Stomach smooth muscle (tissue), 2 donors: ENCODE measurements around the gene VASP.

ENCODE experiments used
- H3K27ac ChIP-seq: one replicate; pipeline ENCODE4 v1.7.0; 2013; ENCODE audit warnings: mild to moderate bottlenecking, low read length, inconsistent platforms
- H3K27me3 ChIP-seq, 2 donors: one replicate each; pipeline ENCODE4 v1.7.0; 2013; ENCODE audit warnings: low read length in 2 of 2; ENCODE audit not compliant: insufficient read depth in 2 of 2, control insufficient read depth in 1 of 2
- H3K36me3 ChIP-seq, 2 donors: one replicate each; pipeline ENCODE4 v1.7.0; 2013; ENCODE audit warnings: low read length in 2 of 2; ENCODE audit not compliant: control insufficient read depth in 2 of 2, insufficient read depth in 2 of 2
- H3K4me1 ChIP-seq: one replicate; pipeline ENCODE4 v1.7.0; 2013; ENCODE audit warnings: low read length; ENCODE audit not compliant: control insufficient read depth, insufficient read depth
- H3K4me3 ChIP-seq, 2 donors: one replicate each; pipeline ENCODE4 v1.7.0; 2013; ENCODE audit warnings: low read length in 2 of 2
- H3K9ac ChIP-seq, 2 donors: one replicate each; pipeline ENCODE4 v1.7.0; 2013; ENCODE audit warnings: low read length in 2 of 2, mild to moderate bottlenecking in 1 of 2
- H3K9me3 ChIP-seq, 2 donors: one replicate each; pipeline ENCODE4 v1.7.0; 2013; ENCODE audit warnings: low read length in 2 of 2; ENCODE audit not compliant: control insufficient read depth in 2 of 2
- donor health status: healthy.
- donor health status: Pancreatic carcinoma.

The VASP gene

GRCh38 chr19:45474606-45475521, 32.4 kb upstream of the VASP start:
- Histone ChIP-seq H3K36me3 (peaks cover 0 to 24% of the 10 kb centered on the region in 2 donors), H3K4me3 (no peak overlapping the region), H3K9ac (no peak overlapping the region), H3K27me3 (no peaks in the 10 kb centered on the region), H3K9me3 (no peaks in the 10 kb centered on the region), H3K4me1 (peaks cover 22% of the 10 kb centered on the region), H3K27ac (no peak overlapping the region)

GRCh38 chr19:45475537-45476291, 31.6 kb upstream of the VASP start:
- Histone ChIP-seq H3K27me3 (no peaks in the 10 kb centered on the region), H3K4me3 (no peak overlapping the region), H3K27ac (no peak overlapping the region), H3K9me3 (no peaks in the 10 kb centered on the region), H3K36me3 (peaks cover 0 to 19% of the 10 kb centered on the region in 2 donors), H3K9ac (no peak overlapping the region), H3K4me1 (peaks cover 14% of the 10 kb centered on the region)

DNA sequence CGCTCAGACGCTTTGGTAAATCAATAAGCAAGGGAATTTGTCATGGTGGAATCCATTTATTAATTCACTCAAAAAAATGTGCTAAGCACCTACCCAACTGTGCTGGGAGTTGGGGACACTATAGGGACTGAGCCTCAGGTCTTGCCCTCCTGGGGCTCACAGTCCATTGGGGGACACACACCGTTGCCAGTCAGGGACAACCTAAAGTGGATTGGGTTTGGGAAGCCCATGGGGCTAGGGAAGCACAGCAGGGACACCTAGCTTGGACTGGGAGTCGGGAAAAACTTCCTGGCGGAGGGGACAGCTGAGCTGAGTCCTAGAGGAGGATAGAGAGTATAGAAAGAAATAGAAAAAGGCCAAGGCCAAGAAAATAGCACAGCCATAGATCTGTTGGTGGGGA, 31.0 kb upstream of the VASP start:
- no peaks in the 10 kb centered on the region for H3K9me3 ChIP-seq
- no peak overlapping the region for H3K27ac ChIP-seq
- no peak overlapping the region for H3K4me3 ChIP-seq
- no peaks in the 10 kb centered on the region for H3K27me3 ChIP-seq
- peaks cover 12% of the 10 kb centered on the region for H3K4me1 ChIP-seq
- no peak overlapping the region for H3K9ac ChIP-seq
- peaks cover 0 to 15% of the 10 kb centered on the region in 2 donors for H3K36me3 ChIP-seq

- no peaks in the 10 kb centered on the region for H3K27me3 ChIP-seq
- H3K9ac ChIP-seq = no peak overlapping the region
- peaks cover 12% of the 10 kb centered on the region for H3K4me1 ChIP-seq
- no peak overlapping the region for H3K27ac ChIP-seq
- H3K36me3 ChIP-seq = peaks cover 0 to 7% of the 10 kb centered on the region in 2 donors
- H3K4me3 ChIP-seq = no peak overlapping the region
- no peaks in the 10 kb centered on the region for H3K9me3 ChIP-seq
Observed at GRCh38 chr19:45477186-45477585, 30.1 kb upstream of the VASP start.

GRCh38 chr19:45477713-45478453, 29.4 kb upstream of the VASP start:
- peak overlapping the region; percentile 55 to 96 for H3K9ac ChIP-seq
- H3K9me3 ChIP-seq = no peaks in the 10 kb centered on the region
- H3K27ac ChIP-seq = peak overlapping the region; percentile 98

DNA sequence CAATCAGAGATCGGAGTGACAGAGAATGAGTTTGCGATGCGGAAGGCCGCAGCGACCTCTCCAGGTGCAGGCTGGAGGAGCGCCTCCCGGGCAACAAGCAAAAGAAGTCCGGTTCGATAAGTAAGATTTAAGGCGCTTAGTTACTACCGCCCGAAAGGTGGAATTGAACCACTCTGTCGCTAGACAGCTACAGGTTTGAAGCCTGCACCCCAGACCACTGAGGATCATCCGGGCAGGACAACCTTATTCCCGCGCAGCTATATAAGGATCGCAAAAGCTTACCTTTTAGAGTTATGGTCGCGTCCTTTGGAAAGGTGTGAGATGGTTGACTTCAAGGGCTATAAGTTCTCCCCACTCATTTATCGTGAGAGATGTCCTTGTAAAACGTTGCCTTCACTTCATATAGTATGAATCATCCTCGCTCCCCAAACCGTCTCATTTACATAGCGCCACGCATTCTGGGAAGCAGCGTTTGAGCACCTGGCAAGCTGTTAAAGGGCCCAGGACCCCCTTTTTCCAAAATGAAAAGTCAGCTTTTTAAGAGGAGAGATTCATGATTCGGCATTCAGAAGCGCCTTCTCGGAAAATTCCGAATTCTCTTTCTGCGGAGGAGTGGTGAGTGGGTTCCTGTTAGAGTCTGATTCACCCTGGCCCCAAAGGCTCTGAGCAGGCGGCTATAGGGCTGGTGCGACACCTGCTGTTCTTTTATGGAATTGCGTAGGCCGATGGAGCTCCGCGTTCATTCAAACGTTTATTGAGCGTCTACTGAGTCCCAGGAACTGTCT, 28.6 kb upstream of the VASP start:
- Histone ChIP-seq H3K9me3 (no peaks in the 10 kb centered on the region), H3K27me3 (no peaks in the 10 kb centered on the region), H3K27ac (peak overlapping the region; percentile 98), H3K9ac (peak overlapping the region; percentile 96 to 99), H3K4me1 (peaks cover 9% of the 10 kb centered on the region), H3K4me3 (peak overlapping the region; percentile 84 to 85), H3K36me3 (no peaks in the 10 kb centered on the region)

More at GRCh38 chr19:45477713-45478453, 29.4 kb upstream of the VASP start:
- peak overlapping the region; percentile 84 to 85 for H3K4me3 ChIP-seq
- peaks cover 10% of the 10 kb centered on the region for H3K4me1 ChIP-seq
- no peaks in the 10 kb centered on the region for H3K27me3 ChIP-seq
- H3K36me3 ChIP-seq = peaks cover 0 to 2% of the 10 kb centered on the region in 2 donors

GRCh38 chr19:45483033-45483432, 24.2 kb upstream of the VASP start:
- Histone ChIP-seq H3K9ac (no peak overlapping the region), H3K36me3 (no peaks in the 10 kb centered on the region), H3K4me3 (no peak overlapping the region), H3K4me1 (peaks cover 3% of the 10 kb centered on the region), H3K9me3 (no peaks in the 10 kb centered on the region), H3K27ac (no peak overlapping the region), H3K27me3 (no peaks in the 10 kb centered on the region)

- H3K36me3 ChIP-seq = no peaks in the 10 kb centered on the region
- no peak overlapping the region for H3K9ac ChIP-seq
- H3K4me1 ChIP-seq = no peaks in the 10 kb centered on the region
- no peak overlapping the region for H3K27ac ChIP-seq
- H3K9me3 ChIP-seq = no peaks in the 10 kb centered on the region
- no peak overlapping the region for H3K4me3 ChIP-seq
- H3K27me3 ChIP-seq = no peaks in the 10 kb centered on the region
Observed at GRCh38 chr19:45484273-45484945, 22.9 kb upstream of the VASP start.

- Histone ChIP-seq H3K27ac (peak overlapping the region; percentile 60), H3K9me3 (no peaks in the 10 kb centered on the region), H3K9ac (peak overlapping the region; percentile 44 to 55), H3K4me1 (no peaks in the 10 kb centered on the region), H3K36me3 (no peaks in the 10 kb centered on the region), H3K27me3 (no peaks in the 10 kb centered on the region), H3K4me3 (peak overlapping the region; percentile 80 to 85)
Observed at GRCh38 chr19:45485305-45486077, 21.8 kb upstream of the VASP start.
